Measurements from ENCODE around the gene MTSS2.

MTSS2 gene

GRCh38 chr16:70691223-70692129 lies 5.6 kb upstream of the MTSS2 start:
- H3K4me3 ChIP-seq (ENCODE audit: low read depth, low read length): no peak overlapping the region
- DNase-seq (ENCODE audit: low read depth): no peak
- no peak for TF ChIP-seq CTCF (IDR thresholded peaks at IDR 0.05; ENCODE audit: control insufficient read depth, extremely low read depth, insufficient read depth)

- no peak for DNase-seq (ENCODE audit: low read depth)
- H3K4me3 ChIP-seq (ENCODE audit: low read depth, low read length): no peak overlapping the region
- no peak for TF ChIP-seq CTCF (IDR thresholded peaks at IDR 0.05; ENCODE audit: control insufficient read depth, extremely low read depth, insufficient read depth)
Measured at GRCh38 chr16:70689970-70690891, 4.4 kb upstream of the MTSS2 start.

DNA sequence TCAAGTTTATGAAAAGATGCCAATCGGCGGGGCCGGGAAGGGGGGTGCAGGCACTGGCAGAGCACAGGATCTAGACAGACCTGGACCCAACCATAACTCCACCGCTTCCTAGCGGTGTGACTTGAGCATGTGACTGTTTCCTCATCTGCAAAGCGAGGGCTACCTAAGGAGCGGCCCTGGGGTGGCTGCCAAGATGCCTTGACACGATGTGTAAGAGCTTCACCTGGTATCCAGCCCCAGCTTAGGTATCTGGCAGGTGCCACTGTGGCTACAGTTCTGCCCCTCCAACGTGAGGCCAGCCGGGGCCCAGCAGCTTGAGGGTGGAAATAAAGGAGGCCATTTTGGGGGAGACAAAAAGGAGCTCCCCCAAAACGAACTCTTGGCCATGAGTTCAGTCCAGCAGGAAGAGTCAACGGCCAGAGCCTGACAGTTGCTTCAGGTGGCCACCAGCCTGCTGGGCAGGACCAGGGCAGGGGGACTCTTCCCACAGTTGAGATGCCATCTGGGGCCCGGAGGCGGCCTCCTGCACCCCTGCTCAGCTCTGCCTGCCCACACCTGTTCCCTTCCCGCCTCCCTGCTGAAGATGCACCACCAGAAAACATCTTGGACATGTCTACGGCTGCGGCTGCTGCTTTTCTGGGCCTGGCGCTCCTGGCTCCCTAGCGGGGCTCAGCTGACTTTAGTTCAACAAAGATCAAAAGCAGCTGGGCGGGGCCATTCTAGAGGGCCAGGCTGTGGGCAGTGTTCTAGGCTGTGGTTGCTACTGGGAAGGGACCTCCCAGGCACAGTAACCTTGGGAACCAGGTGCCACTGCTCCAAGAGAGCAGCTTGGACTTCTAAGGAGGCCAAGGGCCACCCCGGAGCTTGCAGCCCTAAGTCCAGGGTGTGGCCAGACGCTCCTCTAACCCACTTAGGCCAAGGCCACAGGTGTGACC lies 3.4 kb upstream of the MTSS2 start:
- DNase-seq (ENCODE audit: low read depth): no peak
- H3K4me3 ChIP-seq (ENCODE audit: low read depth, low read length): no peak overlapping the region
- TF ChIP-seq CTCF (IDR thresholded peaks at IDR 0.05; ENCODE audit: control insufficient read depth, extremely low read depth, insufficient read depth): no peak

GRCh38 chr16:70688246-70688742 lies 2.4 kb upstream of the MTSS2 start:
- no peak for DNase-seq (ENCODE audit: low read depth)
- no peak overlapping the region for H3K4me3 ChIP-seq (ENCODE audit: low read depth, low read length)
- TF ChIP-seq CTCF (IDR thresholded peaks at IDR 0.05; ENCODE audit: control insufficient read depth, extremely low read depth, insufficient read depth): no peak

DNA sequence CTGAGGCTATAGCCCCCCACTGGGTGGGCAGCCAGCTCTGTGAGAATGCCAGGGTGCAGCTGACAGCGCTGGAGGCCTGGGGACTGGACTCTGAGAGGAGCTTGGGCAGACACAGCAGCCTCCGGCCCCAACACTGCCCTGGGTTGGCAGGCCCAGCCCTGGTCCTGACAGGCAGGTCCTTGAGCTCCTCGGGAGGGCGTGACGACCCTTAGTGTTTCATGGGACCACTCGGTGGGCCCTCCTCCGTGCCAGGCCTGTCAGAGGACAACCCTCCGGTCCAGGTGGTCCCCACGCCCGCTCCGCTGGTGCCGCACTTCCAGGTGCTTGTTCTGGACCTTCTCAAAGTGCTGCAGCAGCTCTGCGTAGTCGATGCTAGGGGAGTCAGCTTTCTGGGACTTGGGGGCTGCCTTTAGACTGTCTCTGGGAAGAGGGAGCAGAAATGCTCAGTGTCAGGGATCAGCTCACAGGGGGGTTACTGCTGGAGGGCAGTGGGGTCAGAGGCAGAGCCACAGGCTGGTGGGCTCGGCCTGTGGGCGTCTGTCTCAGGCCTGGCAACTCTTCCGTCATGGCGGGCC lies 1.9 kb upstream of the MTSS2 start:
- TF ChIP-seq CTCF (IDR thresholded peaks at IDR 0.05; ENCODE audit: control insufficient read depth, extremely low read depth, insufficient read depth): no peak
- no peak overlapping the region for H3K4me3 ChIP-seq (ENCODE audit: low read depth, low read length)
- DNase-seq (ENCODE audit: low read depth): no peak

DNA sequence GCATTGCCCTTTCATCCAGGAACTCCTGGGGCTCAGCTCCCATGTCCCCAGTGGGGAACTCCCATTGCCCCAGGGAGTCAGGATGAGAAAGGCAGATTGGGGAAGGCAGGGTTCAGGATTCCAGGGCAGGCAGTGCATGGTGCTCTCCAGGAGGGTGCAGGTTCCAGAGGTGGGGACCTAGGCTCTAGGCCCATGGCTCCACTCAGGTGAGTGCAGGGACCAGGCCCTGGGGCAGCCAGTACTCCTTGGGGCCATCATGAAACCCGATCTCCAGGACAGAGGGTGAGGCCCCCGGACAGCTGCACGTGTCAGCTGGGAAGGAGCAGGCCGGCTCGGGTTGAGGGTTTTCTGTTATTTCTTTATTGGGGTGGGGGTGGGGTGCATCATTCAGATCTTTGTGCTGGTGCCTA lies 1.3 kb upstream of the MTSS2 start:
- H3K4me3 ChIP-seq (ENCODE audit: low read depth, low read length): no peak overlapping the region
- DNase-seq (ENCODE audit: low read depth): no peak
- no peak for TF ChIP-seq CTCF (IDR thresholded peaks at IDR 0.05; ENCODE audit: control insufficient read depth, extremely low read depth, insufficient read depth)

Data from LNCaP clone FGC (cell line).